ENCODE measurements around the gene FRK.

Gene FRK

GRCh38 chr6:116041934-116042333 is 18.8 kb downstream of the FRK start:
- H3K27ac ChIP-seq: no peak overlapping the region
- no peak overlapping the region for H3K4me3 ChIP-seq (ENCODE audit: low read depth, low read length)
- in situ Hi-C loops (cut with HindIII; ENCODE audit: low pct_ligation_motif_present, low sequenced_read_pairs): no loop called here
- no peak for TF ChIP-seq CTCF (IDR thresholded peaks at IDR 0.05; ENCODE audit: low read depth, low read length, missing control alignments)
- no peaks in the 10 kb centered on the region for H3K36me3 ChIP-seq (replicated peaks)
- no peak for DNase-seq
- no peaks in the 10 kb centered on the region for H3K27me3 ChIP-seq (replicated peaks)

GRCh38 chr6:116040993-116041392 is 19.7 kb downstream of the FRK start:
- no peak for DNase-seq
- no peak for TF ChIP-seq CTCF (IDR thresholded peaks at IDR 0.05; ENCODE audit: low read depth, low read length, missing control alignments)
- in situ Hi-C loops (cut with HindIII; ENCODE audit: low pct_ligation_motif_present, low sequenced_read_pairs): no loop called here
- H3K36me3 ChIP-seq (replicated peaks): no peaks in the 10 kb centered on the region
- no peaks in the 10 kb centered on the region for H3K27me3 ChIP-seq (replicated peaks)
- no peak overlapping the region for H3K4me3 ChIP-seq (ENCODE audit: low read depth, low read length)
- no peak overlapping the region for H3K27ac ChIP-seq

- Histone ChIP-seq H3K4me3 (ENCODE audit: low read depth, low read length) (no peak overlapping the region), H3K36me3 (replicated peaks) (no peaks in the 10 kb centered on the region), H3K27ac (no peak overlapping the region), H3K27me3 (replicated peaks) (no peaks in the 10 kb centered on the region)
- in situ Hi-C loops (cut with HindIII; ENCODE audit: low pct_ligation_motif_present, low sequenced_read_pairs): no loop called here
- no peak for TF ChIP-seq CTCF (IDR thresholded peaks at IDR 0.05; ENCODE audit: low read depth, low read length, missing control alignments)
- DNase-seq: no peak
Measured at GRCh38 chr6:116036885-116037284, 23.8 kb downstream of the FRK start.

- Histone ChIP-seq H3K4me3 (ENCODE audit: low read depth, low read length) (no peak overlapping the region), H3K27ac (no peak overlapping the region), H3K27me3 (replicated peaks) (no peaks in the 10 kb centered on the region), H3K36me3 (replicated peaks) (no peaks in the 10 kb centered on the region)
- DNase-seq: no peak
- TF ChIP-seq CTCF (IDR thresholded peaks at IDR 0.05; ENCODE audit: low read depth, low read length, missing control alignments): no peak
- in situ Hi-C loops (cut with HindIII; ENCODE audit: low pct_ligation_motif_present, low sequenced_read_pairs): no loop called here
Measured at GRCh38 chr6:116036075-116036773, 24.5 kb downstream of the FRK start.

GRCh38 chr6:116035616-116036015 is 25.1 kb downstream of the FRK start:
- Histone ChIP-seq H3K36me3 (replicated peaks) (no peaks in the 10 kb centered on the region), H3K27me3 (replicated peaks) (no peaks in the 10 kb centered on the region), H3K27ac (no peak overlapping the region), H3K4me3 (ENCODE audit: low read depth, low read length) (no peak overlapping the region)
- DNase-seq: no peak
- TF ChIP-seq CTCF (IDR thresholded peaks at IDR 0.05; ENCODE audit: low read depth, low read length, missing control alignments): no peak
- in situ Hi-C loops (cut with HindIII; ENCODE audit: low pct_ligation_motif_present, low sequenced_read_pairs): no loop called here

GRCh38 chr6:116034327-116034726 is 26.4 kb downstream of the FRK start:
- H3K27ac ChIP-seq: no peak overlapping the region
- TF ChIP-seq CTCF (IDR thresholded peaks at IDR 0.05; ENCODE audit: low read depth, low read length, missing control alignments): no peak
- in situ Hi-C loops (cut with HindIII; ENCODE audit: low pct_ligation_motif_present, low sequenced_read_pairs): no loop called here
- no peaks in the 10 kb centered on the region for H3K27me3 ChIP-seq (replicated peaks)
- DNase-seq: peak; percentile 37
- H3K36me3 ChIP-seq (replicated peaks): no peaks in the 10 kb centered on the region
- H3K4me3 ChIP-seq (ENCODE audit: low read depth, low read length): no peak overlapping the region

All from brain microvascular endothelial cell (primary cell).